HCT116 (cell line): Measurements from ENCODE around the gene PLCB2.

Experiments
- ATF3 ChIP-seq: IDR thresholded peaks from 2 replicates; pipeline ENCODE4 v1.6.1; 2012
- CTCF ChIP-seq, 3 experiments: fragments of 200-600 bp in 1 of 3; sonication (generic) in 1 of 3; IDR thresholded peaks in 2 of 3; conservative IDR thresholded peaks in 1 of 3; 2 replicates each; pipeline ENCODE4 v1.5.1; 2012 to 2017; ENCODE audit warnings: low read depth in 2 of 3, low read length in 2 of 3, antibody characterized with exemption in 1 of 3, borderline replicate concordance in 1 of 3, control low read depth in 1 of 3, mild to moderate bottlenecking in 1 of 3, mixed read lengths in 1 of 3, mixed run types in 1 of 3, moderate library complexity in 1 of 3; ENCODE audit not compliant: insufficient read depth in 1 of 3
- EZH2 ChIP-seq: fragments of 200-600 bp; sonication (generic); IDR thresholded peaks from 2 replicates; pipeline ENCODE4 v1.6.1; 2017; ENCODE audit warnings: antibody characterized with exemption, mixed run types
- JUND ChIP-seq: IDR thresholded peaks from 2 replicates; pipeline ENCODE4 v1.6.1; 2012
- POLR2A ChIP-seq: IDR thresholded peaks from 2 replicates; pipeline ENCODE4 v1.7.0; 2011; ENCODE audit warnings: borderline replicate concordance; ENCODE audit not compliant: insufficient read depth, insufficient read length; ENCODE audit errors: extremely low read depth
- POLR2AphosphoS5 ChIP-seq: IDR thresholded peaks from 2 replicates; pipeline ENCODE4 v1.6.1; 2011; ENCODE audit warnings: mild to moderate bottlenecking, low read depth, low read length, moderate library complexity

GRCh38 chr15:40300367-40300766 is 7.4 kb downstream of the PLCB2 start:
- TF ChIP-seq CTCF (IDR thresholded peaks at IDR 0.05 in 2 of 3, conservative IDR thresholded peaks at IDR 0.05 in 1 of 3; ENCODE audit: borderline replicate concordance in 1 of 3, insufficient read depth in 1 of 3, low read depth in 2 of 3, low read length in 2 of 3) = no peak
- TF ChIP-seq JUND = no peak
- TF ChIP-seq POLR2AphosphoS5 = no peak
- no peak for TF ChIP-seq POLR2A
- no peak for TF ChIP-seq EZH2
- no peak for TF ChIP-seq ATF3
